Naive thymus-derived CD8-positive, alpha-beta T cell (primary cell): ENCODE results near the gene ELAVL4. TPM values are rescaled to one million over a fixed set of nuclear protein-coding genes. Genes with fewer than 3 reads are reported as not detected.
"Not testable (repeated sequence)": the region's sequence is repeated elsewhere in the genome, so short reads cannot be mapped to it uniquely, and the experiment has no call there.

Experiments
- ATAC-seq, 2 donors: fragments of 150-1000 bp; cut with Tn5 transposase in 1 of 2; sonication (Bioruptor Pico), chemical (Tn5 transposase) in 1 of 2; 1 replicate in 1 of 2; 2 replicates in 1 of 2; pipeline ENCODE4 v1.10.0; 2021; ENCODE audit warnings: mild to moderate bottlenecking in 2 of 2, moderate library complexity in 2 of 2
- POLR2A ChIA-PET: fragments of 350-600 bp; sonication (Branson Sonifier 250); formaldehyde crosslinking; loops from one replicate; lab custom pipeline; 2021; ENCODE audit warnings: antibody characterized with exemption; lab: Charles Lee
- DNase-seq, 10 donors: peaks; one replicate each; pipeline versions ENCODE4 v3.0.0 to v3.0.0-alpha.2; 2020 to 2022
- H3K27ac Mint-ChIP-seq, 10 donors: one replicate each; pipeline ENCODE4 v1.8.0; 2020 to 2022; ENCODE audit warnings: mild to moderate bottlenecking in 10 of 10, mixed read lengths in 10 of 10, moderate library complexity in 4 of 10, inconsistent platforms in 1 of 10
- H3K27me3 Mint-ChIP-seq, 5 donors: one replicate each; pipeline ENCODE4 v1.8.0; 2021 to 2022; ENCODE audit warnings: mixed read lengths in 5 of 5
- H3K36me3 Mint-ChIP-seq, 3 donors: one replicate each; pipeline ENCODE4 v1.8.0; 2020 to 2022; ENCODE audit warnings: mixed read lengths in 3 of 3, mild to moderate bottlenecking in 2 of 3, inconsistent platforms in 1 of 3
- H3K4me1 Mint-ChIP-seq, 4 donors: one replicate each; pipeline ENCODE4 v1.8.0; 2021 to 2022; ENCODE audit warnings: mixed read lengths in 4 of 4
- H3K4me3 Mint-ChIP-seq, 10 donors: one replicate each; pipeline ENCODE4 v1.8.0; 2020 to 2022; ENCODE audit warnings: mild to moderate bottlenecking in 10 of 10, mixed read lengths in 10 of 10, moderate library complexity in 6 of 10, inconsistent platforms in 1 of 10
- H3K9me3 Mint-ChIP-seq, 9 donors: one replicate each; pipeline ENCODE4 v1.8.0; 2020 to 2022; ENCODE audit warnings: mixed read lengths in 9 of 9, mild to moderate bottlenecking in 3 of 9, inconsistent platforms in 1 of 9, moderate library complexity in 1 of 9
- polyA plus RNA-seq, 3 donors: library from polyadenylated mRNA; unstranded; fragments of 300-500 nt; fragmentation: Illumina TruSeq; gene quantifications; one replicate each; pipeline ENCODE4 v1.2.3, GENCODE V29; 2021
- total RNA-seq, 8 experiments: library from RNA in 2 of 8; stranded (reverse) in 2 of 8; gene quantifications; one replicate each; pipeline ENCODE4 v1.2.3 and lab custom pipeline; 2021 to 2026

Gene ELAVL4
- total and polyA plus RNA-seq, 5 experiments from 2014 or later: not detected

DNA sequence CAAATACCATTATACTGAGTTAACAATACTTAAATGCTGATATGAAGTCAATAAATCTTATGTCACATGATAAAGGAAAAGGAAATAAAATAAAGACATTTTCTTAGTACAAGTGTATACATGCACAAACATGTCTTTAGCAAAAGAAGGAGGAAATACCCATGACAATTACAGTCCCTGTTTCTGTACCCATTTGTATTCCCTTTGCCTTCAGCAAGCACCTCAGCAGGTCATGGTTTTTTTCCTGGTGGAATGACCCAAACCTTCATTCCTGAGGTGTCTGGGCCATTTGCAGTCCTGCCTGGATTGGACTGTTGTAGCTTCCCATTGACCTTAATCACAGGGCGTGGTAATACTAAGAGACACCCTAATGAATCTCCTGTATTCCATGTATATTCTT, 57.6 kb downstream of the ELAVL4 start:
- H3K9me3 Mint-ChIP-seq, H3K4me1 Mint-ChIP-seq, H3K36me3 Mint-ChIP-seq, ATAC-seq, DNase-seq, POLR2A ChIA-PET, H3K4me3 Mint-ChIP-seq, H3K27ac Mint-ChIP-seq: not testable (repeated sequence)
- peaks cover 0 to 11% (median 2%) of the 10 kb centered on the region in 5 donors for H3K27me3 Mint-ChIP-seq

DNA sequence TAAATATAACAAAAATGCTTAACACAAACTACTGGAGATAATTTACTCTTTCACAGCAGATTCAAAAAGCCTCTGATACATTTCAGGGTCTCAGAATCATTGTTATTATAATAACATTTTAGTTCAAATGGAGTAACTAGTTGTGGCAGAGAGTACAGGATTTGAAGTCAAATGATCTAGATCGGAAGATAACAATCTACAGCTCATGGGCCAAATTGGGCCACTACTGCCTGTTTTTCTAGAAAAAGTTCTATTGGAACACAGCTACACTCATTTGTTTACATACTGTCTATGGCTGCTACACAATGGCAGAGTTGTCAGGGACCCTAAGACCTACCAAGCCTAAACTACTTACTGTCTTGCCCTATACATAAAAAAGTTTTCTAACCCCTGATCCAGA, 63.6 kb downstream of the ELAVL4 start:
- H3K9me3 Mint-ChIP-seq: no peaks in the 10 kb centered on the region
- no peaks in the 10 kb centered on the region for H3K4me1 Mint-ChIP-seq
- H3K27me3 Mint-ChIP-seq: peaks cover 2 to 24% (median 4%) of the 10 kb centered on the region in 5 donors
- ATAC-seq: no peak
- H3K27ac Mint-ChIP-seq: no peak overlapping the region
- POLR2A ChIA-PET: no interaction called here
- DNase-seq: no peak
- H3K36me3 Mint-ChIP-seq: no peaks in the 10 kb centered on the region
- no peak overlapping the region for H3K4me3 Mint-ChIP-seq

DNA sequence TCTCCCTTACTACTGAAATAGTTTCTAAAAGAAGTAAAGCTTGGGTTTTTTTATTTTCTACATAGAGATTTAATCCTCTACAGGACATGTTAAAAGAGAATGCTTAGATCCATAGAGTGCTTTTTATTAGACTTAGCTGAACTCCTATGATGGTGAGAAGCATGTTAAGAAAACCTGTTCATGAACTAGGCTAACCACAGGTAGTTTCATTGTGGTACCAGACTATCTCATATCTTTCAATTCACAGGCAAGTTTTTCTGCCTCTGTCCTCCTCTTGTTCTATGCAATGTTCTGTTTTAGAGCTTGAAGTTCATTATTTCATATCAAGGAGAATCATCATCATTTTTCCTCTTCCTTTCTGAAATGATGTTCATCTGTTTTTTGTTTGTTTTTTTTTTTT, 65.4 kb downstream of the ELAVL4 start:
- H3K4me3 Mint-ChIP-seq: no peak overlapping the region

DNA sequence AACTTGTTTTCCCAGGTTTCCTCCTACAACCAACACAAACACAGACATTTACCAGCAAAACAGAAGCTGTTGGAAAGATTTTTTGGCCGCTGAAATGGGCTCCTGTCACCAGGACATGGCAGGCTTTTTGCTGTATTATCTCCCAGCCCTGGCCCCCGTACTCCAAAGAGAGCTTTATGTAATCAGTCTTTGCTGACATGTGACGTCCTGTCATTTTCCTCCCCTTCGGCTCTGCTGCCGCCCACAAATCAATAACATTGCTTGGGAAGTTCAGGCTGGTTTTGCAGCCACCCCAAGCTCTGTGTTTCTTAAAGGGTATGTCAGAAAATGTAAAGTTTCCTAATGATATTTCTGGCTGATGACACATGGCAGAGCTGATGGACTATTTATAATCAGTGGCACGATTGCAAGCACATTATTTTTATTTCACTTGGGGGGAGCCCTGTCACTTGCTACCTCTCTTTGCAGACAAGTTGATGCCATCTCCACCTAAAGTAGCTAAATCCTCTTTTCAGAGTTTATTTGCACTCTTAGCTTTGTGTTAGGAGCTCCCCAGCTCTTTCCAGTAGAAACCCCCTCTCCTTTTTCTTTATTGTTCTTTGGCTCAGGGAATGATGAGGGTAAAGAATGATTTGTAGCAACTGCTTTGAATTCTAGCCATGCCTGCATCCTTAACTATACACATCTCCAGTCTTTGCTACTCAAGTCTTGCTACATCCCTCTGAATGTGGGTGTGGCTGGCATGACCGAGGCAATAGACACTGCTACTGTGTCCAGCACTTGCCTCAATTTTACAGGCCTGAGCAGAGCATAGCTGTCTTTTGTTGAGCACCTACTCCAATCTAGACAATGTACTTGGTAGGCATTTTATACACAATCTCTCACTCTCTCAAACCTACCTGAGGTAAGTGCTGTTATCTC, 67.3 kb downstream of the ELAVL4 start:
- Mint-ChIP-seq H3K9me3 (no peaks in the 10 kb centered on the region), H3K27me3 (peaks cover 0 to 17% (median 7%) of the 10 kb centered on the region in 5 donors), H3K4me3 (no peak overlapping the region), H3K36me3 (no peaks in the 10 kb centered on the region), H3K27ac (no peak overlapping the region), H3K4me1 (no peaks in the 10 kb centered on the region)
- POLR2A ChIA-PET: no interaction called here
- DNase-seq: no peak
- no peak for ATAC-seq

More for the DNA sequence above, 65.4 kb downstream of the ELAVL4 start:
- Mint-ChIP-seq H3K27ac (no peak overlapping the region), H3K36me3 (no peaks in the 10 kb centered on the region), H3K4me1 (no peaks in the 10 kb centered on the region), H3K9me3 (no peaks in the 10 kb centered on the region), H3K27me3 (peaks cover 0 to 17% (median 5%) of the 10 kb centered on the region in 5 donors)
- POLR2A ChIA-PET: no interaction called here
- DNase-seq (no peak), ATAC-seq (no peak)

DNA sequence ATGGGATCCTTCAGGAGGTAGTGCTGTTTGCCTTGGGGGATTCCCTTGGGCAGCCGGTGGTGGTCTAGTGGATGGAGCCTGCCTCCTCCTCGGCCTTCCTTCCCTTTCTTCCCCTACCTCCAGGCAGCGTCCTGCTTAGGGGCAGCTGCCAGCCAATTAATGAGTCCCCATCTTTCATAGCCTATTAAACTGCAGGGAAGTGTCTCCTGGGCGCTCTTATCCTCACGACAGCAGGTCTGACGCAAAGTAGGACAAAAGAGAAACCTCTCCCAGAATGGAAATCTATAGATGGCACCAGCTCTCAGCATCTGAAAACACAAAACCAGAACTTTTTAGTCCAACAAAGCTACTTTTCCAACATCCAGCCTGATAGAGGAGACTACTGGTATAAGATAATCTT, 69.3 kb downstream of the ELAVL4 start:
- DNase-seq (no peak), ATAC-seq (no peak)
- H3K4me1 Mint-ChIP-seq: no peaks in the 10 kb centered on the region
- no peak overlapping the region for H3K27ac Mint-ChIP-seq
- POLR2A ChIA-PET: no interaction called here
- H3K4me3 Mint-ChIP-seq: no peak overlapping the region
- peaks cover 5 to 17% (median 7%) of the 10 kb centered on the region in 5 donors for H3K27me3 Mint-ChIP-seq
- H3K9me3 Mint-ChIP-seq: no peaks in the 10 kb centered on the region
- H3K36me3 Mint-ChIP-seq: no peaks in the 10 kb centered on the region

DNA sequence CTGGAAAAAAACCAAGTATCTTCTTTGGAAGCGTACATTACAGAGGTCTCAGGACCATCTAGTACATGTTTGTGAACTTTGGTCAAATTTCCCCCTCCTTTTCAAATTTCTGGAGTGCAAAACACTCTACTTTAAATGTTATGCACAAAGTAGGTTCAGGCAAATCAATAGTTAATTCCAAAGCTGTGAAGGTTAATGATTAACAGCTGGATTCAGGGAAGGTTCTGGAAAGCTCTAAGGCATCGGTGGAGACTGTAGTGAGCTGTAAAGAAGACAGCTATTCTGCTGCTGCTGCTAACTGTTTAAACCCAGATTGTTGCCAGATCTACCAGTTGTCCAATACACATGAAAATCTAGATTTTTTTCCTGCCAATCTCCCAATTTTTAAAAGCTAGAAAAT, 70.9 kb downstream of the ELAVL4 start:
- Mint-ChIP-seq H3K9me3 (no peaks in the 10 kb centered on the region), H3K27me3 (peaks cover 5 to 24% (median 7%) of the 10 kb centered on the region in 5 donors), H3K4me3 (no peak overlapping the region), H3K36me3 (no peaks in the 10 kb centered on the region), H3K27ac (no peak overlapping the region), H3K4me1 (no peaks in the 10 kb centered on the region)
- POLR2A ChIA-PET: no interaction called here
- ATAC-seq: no peak
- DNase-seq: no peak

DNA sequence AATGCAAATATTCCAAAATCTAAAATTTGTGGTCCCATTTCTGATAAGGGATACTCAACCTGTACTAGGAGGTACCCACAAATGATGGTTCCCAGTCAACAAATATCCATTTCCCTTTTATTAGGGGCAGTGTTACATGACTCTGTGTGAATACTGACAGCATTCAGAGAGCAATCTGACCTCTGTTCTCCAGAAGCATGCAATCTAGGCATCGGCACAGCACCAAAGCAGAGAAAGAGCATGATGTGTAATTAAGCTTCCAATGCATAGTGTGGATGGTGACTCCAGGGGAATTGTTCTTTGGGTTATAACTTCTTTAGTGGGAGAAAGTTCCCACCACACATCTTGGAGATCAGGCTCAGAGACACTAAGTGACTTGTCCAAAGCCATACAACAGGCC, 71.6 kb downstream of the ELAVL4 start:
- Mint-ChIP-seq H3K4me1 (no peaks in the 10 kb centered on the region), H3K4me3 (no peak overlapping the region), H3K36me3 (no peaks in the 10 kb centered on the region), H3K9me3 (no peaks in the 10 kb centered on the region), H3K27me3 (peaks cover 3 to 24% (median 7%) of the 10 kb centered on the region in 5 donors), H3K27ac (no peak overlapping the region)
- DNase-seq (no peak), ATAC-seq (no peak)
- POLR2A ChIA-PET: no interaction called here

DNA sequence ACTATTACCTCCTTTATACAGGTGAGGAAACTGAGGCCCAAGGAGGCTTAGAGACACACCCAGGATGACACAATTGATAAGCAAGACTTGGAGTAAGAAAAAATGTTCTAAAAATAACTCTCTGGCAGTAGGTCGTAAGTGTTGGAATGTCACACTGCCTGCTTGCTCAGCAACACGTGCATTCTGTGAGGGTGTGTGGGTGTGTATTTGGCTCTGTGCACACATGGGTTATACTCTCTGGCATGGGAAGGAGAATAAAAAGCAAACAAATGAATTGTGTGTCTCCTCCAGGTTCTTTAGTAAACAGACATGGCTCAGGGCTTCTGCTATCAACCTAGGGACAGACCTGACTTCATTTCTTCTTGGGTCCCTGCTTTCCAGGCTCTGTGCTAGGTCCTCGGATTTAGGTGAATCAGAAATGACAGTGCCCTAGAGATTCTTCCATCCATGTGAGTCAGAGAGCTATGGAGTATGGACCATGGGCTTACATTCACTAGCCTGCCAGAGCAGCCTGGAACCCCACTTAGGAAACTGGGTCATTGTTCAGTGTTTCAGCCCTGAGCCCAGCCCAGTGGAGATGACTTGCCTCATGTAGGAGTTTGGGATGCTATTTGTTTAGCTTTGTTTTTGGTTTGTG, 72.4 kb downstream of the ELAVL4 start:
- ATAC-seq (no peak), DNase-seq (no peak)
- Mint-ChIP-seq H3K36me3 (no peaks in the 10 kb centered on the region), H3K4me1 (no peaks in the 10 kb centered on the region), H3K27ac (no peak overlapping the region), H3K27me3 (peaks cover 2 to 23% (median 8%) of the 10 kb centered on the region in 5 donors), H3K9me3 (peaks cover 0 to under 1% (median 0%) of the 10 kb centered on the region in 9 donors), H3K4me3 (no peak overlapping the region)
- POLR2A ChIA-PET: no interaction called here

DNA sequence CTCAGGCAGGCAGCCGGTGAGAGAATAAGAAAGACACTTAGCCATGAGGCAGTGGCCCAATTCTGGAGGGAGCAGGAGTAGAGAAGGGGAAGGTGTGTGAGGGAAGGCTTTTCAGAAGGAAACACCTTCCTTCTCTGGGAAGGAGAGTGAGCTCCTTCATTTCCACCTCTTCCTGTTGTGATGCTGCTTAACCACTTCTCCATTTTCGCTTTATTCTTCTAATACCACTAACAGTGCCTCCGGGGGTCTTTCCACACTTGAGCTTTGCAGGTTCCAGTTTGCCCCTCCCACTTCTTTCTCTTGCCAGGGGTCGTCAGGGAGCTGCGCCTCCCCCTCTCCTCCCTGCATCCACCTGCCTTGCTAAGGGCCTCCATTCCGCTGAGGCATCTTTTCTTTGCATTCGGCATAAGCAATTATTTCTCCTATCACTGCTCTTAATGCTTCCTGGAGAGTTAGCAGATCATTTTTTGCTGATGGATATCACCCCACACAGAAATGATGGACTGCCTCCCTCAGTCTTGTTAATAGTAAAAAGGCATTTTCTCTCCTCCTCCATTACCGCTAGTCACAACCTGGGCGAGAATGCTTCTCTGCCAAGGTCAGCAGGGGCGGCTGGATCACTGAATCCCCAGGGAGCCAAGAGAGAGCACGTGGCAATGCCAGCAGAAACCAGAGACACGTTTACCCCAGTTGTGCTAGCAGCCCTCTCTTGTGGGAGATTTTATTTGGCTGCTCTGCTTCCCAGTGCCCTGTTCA, 74.8 kb downstream of the ELAVL4 start:
- POLR2A ChIA-PET: no interaction called here

DNA sequence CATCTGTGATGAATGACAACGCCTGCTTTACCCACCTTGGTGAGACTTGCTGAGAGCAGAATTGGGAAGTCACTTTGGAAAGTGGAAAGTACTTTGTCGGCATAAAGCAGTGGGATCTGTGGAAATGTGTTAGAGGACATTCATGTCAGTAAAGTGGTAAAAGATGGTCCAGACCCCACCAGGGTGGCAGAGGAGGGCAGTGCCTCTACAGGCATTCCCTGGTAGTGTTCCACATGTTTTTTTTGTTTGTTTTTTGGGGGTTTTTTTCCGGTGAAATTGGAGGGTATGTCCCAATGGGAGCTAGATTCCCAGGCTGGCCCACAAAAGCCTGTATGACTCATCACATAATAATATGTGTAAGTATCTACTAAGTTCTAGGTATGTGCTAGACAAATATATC, 80.6 kb downstream of the ELAVL4 start:
- Mint-ChIP-seq H3K27me3 (peaks cover 0 to 16% (median 3%) of the 10 kb centered on the region in 5 donors), H3K4me3 (no peak overlapping the region), H3K36me3 (no peaks in the 10 kb centered on the region), H3K27ac (no peak overlapping the region), H3K9me3 (peaks cover 0 to 3% (median 0%) of the 10 kb centered on the region in 9 donors), H3K4me1 (no peaks in the 10 kb centered on the region)
- POLR2A ChIA-PET: no interaction called here
- ATAC-seq (no peak), DNase-seq (no peak)

More for the DNA sequence above, 74.8 kb downstream of the ELAVL4 start:
- Mint-ChIP-seq H3K9me3 (peaks cover 0 to 3% (median 0%) of the 10 kb centered on the region in 9 donors), H3K4me1 (no peaks in the 10 kb centered on the region), H3K27ac (no peak overlapping the region), H3K27me3 (peaks cover 2 to 7% (median 5%) of the 10 kb centered on the region in 5 donors), H3K4me3 (no peak overlapping the region), H3K36me3 (no peaks in the 10 kb centered on the region)
- DNase-seq (no peak), ATAC-seq (no peak)

DNA sequence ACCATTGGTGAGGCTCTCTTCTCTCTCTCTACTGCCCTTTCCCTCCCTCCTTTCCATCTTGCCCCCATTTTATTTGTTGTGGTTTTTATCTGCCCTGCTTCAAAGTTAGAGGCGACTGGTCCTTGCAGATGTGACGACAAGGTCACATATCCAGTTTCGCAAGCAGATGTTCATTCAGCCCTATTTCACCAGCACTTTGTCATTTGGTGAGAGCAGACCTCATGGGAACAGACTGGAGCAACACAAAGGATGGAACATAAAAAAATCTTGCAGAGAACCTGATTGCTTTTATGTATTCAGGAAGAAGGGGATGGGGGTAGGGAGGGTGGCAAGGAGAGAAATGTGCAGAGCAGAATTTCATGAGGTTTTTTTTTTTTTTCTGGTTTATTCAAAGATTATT, 84.3 kb downstream of the ELAVL4 start:
- DNase-seq: no peak

DNA sequence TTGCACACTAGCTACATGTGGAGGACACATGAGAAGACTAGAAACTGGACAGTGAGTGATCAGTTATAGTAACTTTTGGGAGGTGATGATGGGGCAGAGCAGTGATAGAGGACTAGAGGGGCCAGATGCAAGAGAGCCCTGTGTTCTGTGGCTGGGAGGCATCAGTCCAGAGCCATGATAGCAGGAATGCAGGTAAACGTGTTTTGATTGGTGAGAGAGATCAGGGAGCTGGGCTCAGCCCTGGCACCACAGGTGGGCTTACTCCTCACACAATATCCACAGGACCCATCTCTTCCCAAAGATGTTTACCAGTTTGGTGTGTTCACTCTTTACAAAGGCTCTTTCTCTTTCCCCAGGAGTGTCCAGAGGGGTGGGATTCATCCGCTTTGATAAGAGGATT, 86.5 kb downstream of the ELAVL4 start:
- POLR2A ChIA-PET: no interaction called here
- DNase-seq (no peak), ATAC-seq (no peak)
- Mint-ChIP-seq H3K9me3 (peaks cover 0 to 2% (median 0%) of the 10 kb centered on the region in 9 donors), H3K27ac (no peak overlapping the region), H3K36me3 (no peaks in the 10 kb centered on the region), H3K4me3 (no peak overlapping the region), H3K27me3 (peaks cover 0 to 31% (median 18%) of the 10 kb centered on the region in 5 donors), H3K4me1 (no peaks in the 10 kb centered on the region)

More for the DNA sequence above, 84.3 kb downstream of the ELAVL4 start:
- no peak for ATAC-seq
- H3K36me3 Mint-ChIP-seq: no peaks in the 10 kb centered on the region
- H3K4me1 Mint-ChIP-seq: no peaks in the 10 kb centered on the region
- H3K4me3 Mint-ChIP-seq: no peak overlapping the region
- peaks cover 0 to 23% (median 14%) of the 10 kb centered on the region in 5 donors for H3K27me3 Mint-ChIP-seq
- POLR2A ChIA-PET: no interaction called here
- H3K9me3 Mint-ChIP-seq: no peaks in the 10 kb centered on the region
- H3K27ac Mint-ChIP-seq: no peak overlapping the region

DNA sequence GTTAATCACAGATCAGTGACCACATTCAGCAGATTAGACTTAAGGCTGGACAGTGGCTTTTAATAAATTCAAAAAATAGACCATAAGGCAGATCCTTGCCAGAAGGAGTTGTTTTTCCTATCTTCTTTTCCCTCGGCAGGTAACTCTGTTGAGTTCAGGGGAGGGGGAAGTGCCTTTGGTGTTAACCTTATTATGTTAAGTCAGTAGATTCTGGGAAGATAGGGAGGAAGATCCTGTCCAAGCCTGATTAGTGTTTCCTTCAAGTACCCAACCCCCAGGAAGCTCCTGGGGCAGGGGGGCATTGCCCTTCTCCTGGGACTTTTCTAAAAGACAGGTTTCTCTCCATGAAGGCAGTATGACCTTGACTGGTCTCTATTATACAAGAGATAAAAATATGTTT, 87.4 kb downstream of the ELAVL4 start:
- POLR2A ChIA-PET: no interaction called here
- H3K4me3 Mint-ChIP-seq: no peak overlapping the region
- H3K27me3 Mint-ChIP-seq: peaks cover 0 to 31% (median 18%) of the 10 kb centered on the region in 5 donors

More for the DNA sequence above, 87.4 kb downstream of the ELAVL4 start:
- ATAC-seq (no peak), DNase-seq (no peak)
- peaks cover 0 to 2% (median 0%) of the 10 kb centered on the region in 9 donors for H3K9me3 Mint-ChIP-seq
- no peaks in the 10 kb centered on the region for H3K36me3 Mint-ChIP-seq
- no peak overlapping the region for H3K27ac Mint-ChIP-seq
- no peaks in the 10 kb centered on the region for H3K4me1 Mint-ChIP-seq
